ENCODE results near the gene PLD1.

DNA sequence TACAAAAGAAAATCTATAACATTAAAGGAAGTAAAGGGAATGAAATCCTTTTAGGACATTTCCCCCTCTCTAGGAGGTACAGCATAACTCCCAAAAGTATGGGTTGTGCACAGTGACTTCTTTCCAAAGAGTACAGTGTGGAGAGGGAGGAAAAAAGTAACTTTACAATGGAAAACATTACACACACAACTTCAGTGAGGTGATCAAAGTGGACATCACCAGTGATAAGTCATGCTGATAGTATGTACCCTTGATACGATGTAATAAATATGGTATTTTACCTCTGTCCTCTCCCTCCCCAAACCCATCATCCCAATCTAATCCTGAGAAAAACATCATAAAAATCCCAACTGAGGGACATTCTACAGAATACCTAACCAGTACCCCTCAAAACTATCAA lies 10.8 kb downstream of the PLD1 start:
- TF ChIP-seq, protein P1, sequence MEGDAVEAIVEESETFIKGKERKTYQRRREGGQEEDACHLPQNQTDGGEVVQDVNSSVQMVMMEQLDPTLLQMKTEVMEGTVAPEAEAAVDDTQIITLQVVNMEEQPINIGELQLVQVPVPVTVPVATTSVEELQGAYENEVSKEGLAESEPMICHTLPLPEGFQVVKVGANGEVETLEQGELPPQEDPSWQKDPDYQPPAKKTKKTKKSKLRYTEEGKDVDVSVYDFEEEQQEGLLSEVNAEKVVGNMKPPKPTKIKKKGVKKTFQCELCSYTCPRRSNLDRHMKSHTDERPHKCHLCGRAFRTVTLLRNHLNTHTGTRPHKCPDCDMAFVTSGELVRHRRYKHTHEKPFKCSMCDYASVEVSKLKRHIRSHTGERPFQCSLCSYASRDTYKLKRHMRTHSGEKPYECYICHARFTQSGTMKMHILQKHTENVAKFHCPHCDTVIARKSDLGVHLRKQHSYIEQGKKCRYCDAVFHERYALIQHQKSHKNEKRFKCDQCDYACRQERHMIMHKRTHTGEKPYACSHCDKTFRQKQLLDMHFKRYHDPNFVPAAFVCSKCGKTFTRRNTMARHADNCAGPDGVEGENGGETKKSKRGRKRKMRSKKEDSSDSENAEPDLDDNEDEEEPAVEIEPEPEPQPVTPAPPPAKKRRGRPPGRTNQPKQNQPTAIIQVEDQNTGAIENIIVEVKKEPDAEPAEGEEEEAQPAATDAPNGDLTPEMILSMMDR (IDR thresholded peaks at IDR 0.05; ENCODE audit: insufficient read depth, low read length), result no peak
- no peak for TF ChIP-seq SPI1 (IDR thresholded peaks at IDR 0.05; ENCODE audit: borderline replicate concordance, low read depth)
- no peak for TF ChIP-seq GABPA (IDR thresholded peaks at IDR 0.05; ENCODE audit: low read depth)
- TF ChIP-seq POLR2AphosphoS5 (IDR thresholded peaks at IDR 0.05; ENCODE audit: low read depth), result no peak
- TF ChIP-seq, protein P2, sequence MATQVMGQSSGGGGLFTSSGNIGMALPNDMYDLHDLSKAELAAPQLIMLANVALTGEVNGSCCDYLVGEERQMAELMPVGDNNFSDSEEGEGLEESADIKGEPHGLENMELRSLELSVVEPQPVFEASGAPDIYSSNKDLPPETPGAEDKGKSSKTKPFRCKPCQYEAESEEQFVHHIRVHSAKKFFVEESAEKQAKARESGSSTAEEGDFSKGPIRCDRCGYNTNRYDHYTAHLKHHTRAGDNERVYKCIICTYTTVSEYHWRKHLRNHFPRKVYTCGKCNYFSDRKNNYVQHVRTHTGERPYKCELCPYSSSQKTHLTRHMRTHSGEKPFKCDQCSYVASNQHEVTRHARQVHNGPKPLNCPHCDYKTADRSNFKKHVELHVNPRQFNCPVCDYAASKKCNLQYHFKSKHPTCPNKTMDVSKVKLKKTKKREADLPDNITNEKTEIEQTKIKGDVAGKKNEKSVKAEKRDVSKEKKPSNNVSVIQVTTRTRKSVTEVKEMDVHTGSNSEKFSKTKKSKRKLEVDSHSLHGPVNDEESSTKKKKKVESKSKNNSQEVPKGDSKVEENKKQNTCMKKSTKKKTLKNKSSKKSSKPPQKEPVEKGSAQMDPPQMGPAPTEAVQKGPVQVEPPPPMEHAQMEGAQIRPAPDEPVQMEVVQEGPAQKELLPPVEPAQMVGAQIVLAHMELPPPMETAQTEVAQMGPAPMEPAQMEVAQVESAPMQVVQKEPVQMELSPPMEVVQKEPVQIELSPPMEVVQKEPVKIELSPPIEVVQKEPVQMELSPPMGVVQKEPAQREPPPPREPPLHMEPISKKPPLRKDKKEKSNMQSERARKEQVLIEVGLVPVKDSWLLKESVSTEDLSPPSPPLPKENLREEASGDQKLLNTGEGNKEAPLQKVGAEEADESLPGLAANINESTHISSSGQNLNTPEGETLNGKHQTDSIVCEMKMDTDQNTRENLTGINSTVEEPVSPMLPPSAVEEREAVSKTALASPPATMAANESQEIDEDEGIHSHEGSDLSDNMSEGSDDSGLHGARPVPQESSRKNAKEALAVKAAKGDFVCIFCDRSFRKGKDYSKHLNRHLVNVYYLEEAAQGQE (IDR thresholded peaks at IDR 0.05; ENCODE audit: insufficient replicate concordance, low read depth), result no peak

Measured in HL-60 (cell line).